A673 (cell line): ENCODE results near the gene MORC3. TPM values are rescaled to one million over a fixed set of nuclear protein-coding genes. Genes with fewer than 3 reads are reported as not detected.

ENCODE experiments used
- BruUV-seq: library from RNA; stranded (reverse); fragments of 400-500 nt; replicated peaks from 2 replicates; lab custom pipeline; 2021; lab: Mats Ljungman, UMichigan
- CTCF ChIA-PET: fragments of 300-600 bp; sonication (Branson Sonifier 250); formaldehyde crosslinking; loops from one replicate; lab custom pipeline; 2022; ENCODE audit warnings: antibody characterized with exemption; lab: Charles Lee
- POLR2A ChIA-PET: fragments of 300-600 bp; sonication (Branson Sonifier 250); formaldehyde crosslinking; loops from one replicate; lab custom pipeline; 2022; ENCODE audit warnings: antibody characterized with exemption; ENCODE audit not compliant: low non-redundant PET; lab: Charles Lee
- DNase-seq: peaks from one replicate; pipeline ENCODE4 v3.0.0-alpha.2; 2015; ENCODE audit warnings: low spot score
- H3K27ac ChIP-seq: fragments of 200-600 bp; sonication (generic); 2 replicates; pipeline ENCODE4 v1.5.1; 2016; ENCODE audit warnings: mixed run types, low read depth, mild to moderate bottlenecking, mixed read lengths, antibody characterized with exemption, low read length; ENCODE audit not compliant: poor library complexity, severe bottlenecking
- H3K27me3 ChIP-seq: fragments of 200-600 bp; sonication (generic); replicated peaks from 2 replicates; pipeline ENCODE4 v1.6.1; 2017; ENCODE audit warnings: mixed run types, low read depth, mild to moderate bottlenecking, mixed read lengths, antibody characterized with exemption, low read length; ENCODE audit not compliant: insufficient read depth, poor library complexity
- H3K36me3 ChIP-seq: fragments of 200-600 bp; sonication (generic); 2 replicates; pipeline ENCODE4 v1.6.1; 2016; ENCODE audit warnings: mixed run types, mild to moderate bottlenecking, mixed read lengths, antibody characterized with exemption, low read length; ENCODE audit not compliant: insufficient read depth, poor library complexity, severe bottlenecking
- H3K4me1 ChIP-seq: fragments of 200-600 bp; sonication (generic); 2 replicates; pipeline ENCODE4 v1.6.1; 2017; ENCODE audit warnings: mixed run types, mild to moderate bottlenecking, mixed read lengths, antibody characterized with exemption, low read length; ENCODE audit not compliant: insufficient read depth, poor library complexity, severe bottlenecking
- H3K4me3 ChIP-seq: fragments of 200-600 bp; sonication (generic); 2 replicates; pipeline ENCODE4 v1.5.1; 2016; ENCODE audit warnings: low read depth, mixed run types, mild to moderate bottlenecking, mixed read lengths, low read length; ENCODE audit not compliant: poor library complexity, severe bottlenecking
- H3K9me3 ChIP-seq: fragments of 200-600 bp; sonication (generic); 2 replicates; pipeline ENCODE4 v1.6.1; 2016; ENCODE audit warnings: mixed run types, low read depth, mild to moderate bottlenecking, mixed read lengths, antibody characterized with exemption, low read length; ENCODE audit not compliant: poor library complexity, severe bottlenecking
- EZH2 ChIP-seq: fragments of 200-600 bp; sonication (generic); IDR thresholded peaks from 2 replicates; pipeline ENCODE4 v1.6.1; 2017; ENCODE audit warnings: borderline replicate concordance, low read depth, mild to moderate bottlenecking, mixed read lengths, antibody characterized with exemption, low read length; ENCODE audit not compliant: poor library complexity, severe bottlenecking
- intact Hi-C: fragments of 100-400 bp; cut with micrococcal nuclease; formaldehyde crosslinking; loops from one replicate; pipeline ENCODE4 v1.10.0; 2022; ENCODE audit not compliant: unreplicated experiment
- total RNA-seq: library from RNA; stranded (reverse); gene quantifications from 2 replicates; pipeline ENCODE4 v1.2.3, GENCODE V29; 2021
- TF ChIP-seq, protein P1 (sequence below): fragments of 300-800, 200-600 bp; sonication (generic); conservative IDR thresholded peaks from 2 replicates; pipeline ENCODE4 v1.5.1; 2017; ENCODE audit warnings: low read depth, mild to moderate bottlenecking, antibody characterized with exemption, low read length, moderate library complexity, mixed read lengths

The MORC3 gene
- total RNA-seq, 1 experiment from 2014 or later, result 30.0 TPM

DNA sequence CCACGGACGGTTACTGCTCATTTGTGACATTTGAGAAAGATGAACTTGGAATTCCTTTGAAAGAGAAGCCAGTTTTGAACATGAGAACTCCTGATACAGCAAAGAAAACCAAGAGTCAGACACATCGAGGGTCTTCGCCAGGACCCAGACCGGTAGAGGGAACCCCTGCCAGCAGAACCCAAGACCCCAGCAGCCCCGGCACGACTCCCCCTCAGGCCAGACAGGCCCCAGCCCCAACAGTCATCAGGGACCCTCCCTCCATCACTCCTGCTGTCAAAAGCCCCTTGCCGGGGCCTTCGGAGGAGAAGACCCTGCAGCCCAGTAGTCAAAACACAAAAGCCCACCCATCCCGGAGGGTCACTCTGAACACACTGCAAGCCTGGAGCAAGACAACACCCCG lies 92.9 kb downstream of the MORC3 start:
- no peak for DNase-seq
- no peak for TF ChIP-seq EZH2
- TF ChIP-seq, protein P1, sequence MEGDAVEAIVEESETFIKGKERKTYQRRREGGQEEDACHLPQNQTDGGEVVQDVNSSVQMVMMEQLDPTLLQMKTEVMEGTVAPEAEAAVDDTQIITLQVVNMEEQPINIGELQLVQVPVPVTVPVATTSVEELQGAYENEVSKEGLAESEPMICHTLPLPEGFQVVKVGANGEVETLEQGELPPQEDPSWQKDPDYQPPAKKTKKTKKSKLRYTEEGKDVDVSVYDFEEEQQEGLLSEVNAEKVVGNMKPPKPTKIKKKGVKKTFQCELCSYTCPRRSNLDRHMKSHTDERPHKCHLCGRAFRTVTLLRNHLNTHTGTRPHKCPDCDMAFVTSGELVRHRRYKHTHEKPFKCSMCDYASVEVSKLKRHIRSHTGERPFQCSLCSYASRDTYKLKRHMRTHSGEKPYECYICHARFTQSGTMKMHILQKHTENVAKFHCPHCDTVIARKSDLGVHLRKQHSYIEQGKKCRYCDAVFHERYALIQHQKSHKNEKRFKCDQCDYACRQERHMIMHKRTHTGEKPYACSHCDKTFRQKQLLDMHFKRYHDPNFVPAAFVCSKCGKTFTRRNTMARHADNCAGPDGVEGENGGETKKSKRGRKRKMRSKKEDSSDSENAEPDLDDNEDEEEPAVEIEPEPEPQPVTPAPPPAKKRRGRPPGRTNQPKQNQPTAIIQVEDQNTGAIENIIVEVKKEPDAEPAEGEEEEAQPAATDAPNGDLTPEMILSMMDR, result no peak
- POLR2A ChIA-PET, result no interaction called here
- Histone ChIP-seq H3K36me3 (peaks cover 68% of the 10 kb centered on the region), H3K27ac (no peak overlapping the region), H3K27me3 (no peaks in the 10 kb centered on the region), H3K9me3 (no peaks in the 10 kb centered on the region), H3K4me1 (no peaks in the 10 kb centered on the region), H3K4me3 (no peak overlapping the region)
- CTCF ChIA-PET, result no interaction called here
- BruUV-seq, result no TSS peak
- intact Hi-C loops, result no loop called here

DNA sequence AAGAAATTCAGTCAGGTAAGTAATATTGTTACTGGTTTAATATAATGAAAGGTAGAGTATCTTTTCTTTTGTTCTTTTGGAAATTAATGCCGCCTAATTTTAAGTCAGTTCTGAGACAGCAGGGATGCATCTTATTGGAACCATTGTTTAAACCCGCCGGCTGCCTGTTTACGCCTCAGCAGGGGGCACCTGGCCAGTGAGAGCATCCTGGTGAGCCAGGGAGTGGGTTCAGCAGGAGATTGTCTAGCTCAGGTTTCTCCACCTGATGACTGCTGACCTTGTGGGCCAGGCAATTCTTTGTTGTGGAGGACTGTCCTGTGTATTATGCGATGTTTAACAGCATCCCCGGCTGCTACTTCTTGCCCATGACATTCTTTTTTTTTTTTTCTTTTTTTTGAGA lies 95.4 kb downstream of the MORC3 start:
- ChIA-PET CTCF (no interaction called here), POLR2A (no interaction called here)
- BruUV-seq, result no TSS peak
- TF ChIP-seq, protein P1, result no peak
- TF ChIP-seq EZH2, result no peak
- intact Hi-C loops, result no loop called here
- Histone ChIP-seq H3K4me3 (no peak overlapping the region), H3K36me3 (peaks cover 55% of the 10 kb centered on the region), H3K27me3 (no peaks in the 10 kb centered on the region), H3K4me1 (peaks cover 9% of the 10 kb centered on the region), H3K9me3 (no peaks in the 10 kb centered on the region), H3K27ac (no peak overlapping the region)
- no peak for DNase-seq

DNA sequence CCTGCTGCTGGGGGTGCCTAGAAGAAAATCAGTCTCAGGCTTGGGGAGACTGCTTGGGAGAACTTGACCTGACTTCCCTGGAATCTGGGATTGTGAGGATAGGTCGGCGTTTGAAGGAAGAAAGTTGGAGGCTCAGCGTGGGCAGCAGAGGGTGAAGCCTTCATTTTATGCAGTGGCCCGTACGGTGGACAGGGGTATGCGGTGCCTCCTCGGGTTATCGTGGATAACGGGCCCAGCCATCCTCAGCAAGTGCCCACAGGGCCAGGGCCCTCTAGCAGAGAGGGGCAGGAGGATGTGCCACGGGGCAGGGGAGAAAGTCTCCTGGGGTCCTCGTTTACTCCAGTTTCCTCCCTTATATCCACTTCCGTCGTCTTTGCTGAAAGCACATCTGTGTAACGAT lies 99.2 kb downstream of the MORC3 start:
- intact Hi-C loops, result no loop called here
- peaks cover 27% of the 10 kb centered on the region for H3K36me3 ChIP-seq
- no peak overlapping the region for H3K4me3 ChIP-seq
- ChIA-PET CTCF (interaction anchor here (0.6 to 0.7 kb wide), 3 partner anchors 21 to 227 kb away, joined by 3 to 4 read pairs (median 3); no protein-coding TSS in a partner anchor), POLR2A (no interaction called here)
- no TSS peak for BruUV-seq
- H3K27me3 ChIP-seq, result no peaks in the 10 kb centered on the region
- TF ChIP-seq EZH2, result no peak
- TF ChIP-seq, protein P1, result no peak
- peaks cover 27% of the 10 kb centered on the region for H3K4me1 ChIP-seq
- H3K27ac ChIP-seq, result peak overlapping the region; percentile 52
- H3K9me3 ChIP-seq, result no peaks in the 10 kb centered on the region
- no peak for DNase-seq
